Neural cell (in vitro differentiated cells): ENCODE data around the gene ACOXL. TPM values are rescaled to one million over a fixed set of nuclear protein-coding genes. Genes with fewer than 3 reads are reported as not detected.

Source experiments
- H2AFZ ChIP-seq: fragments of 200-600, 300-800 bp; sonication (generic), shearing (Covaris generic); 2 replicates; pipeline ENCODE4 v1.6.0; 2014; ENCODE audit warnings: low read depth, mild to moderate bottlenecking, antibody characterized with exemption, low read length, moderate library complexity
- H3F3A ChIP-seq: fragments of 200-600 bp; shearing (Covaris generic); 2 replicates; pipeline ENCODE4 v1.6.1; 2016; ENCODE audit warnings: mild to moderate bottlenecking, moderate library complexity, mixed read lengths, antibody characterized with exemption, low read length; ENCODE audit not compliant: insufficient read depth, poor library complexity, severe bottlenecking
- H3K27ac ChIP-seq: fragments of 200-600, 300-800 bp; sonication (generic), shearing (Covaris generic); 2 replicates; pipeline ENCODE4 v1.5.1; 2014; ENCODE audit warnings: mild to moderate bottlenecking, low read length, moderate library complexity
- H3K27me3 ChIP-seq: fragments of 300-800, 200-600 bp; sonication (generic), shearing (Covaris generic); 2 replicates; pipeline ENCODE4 v1.6.0; 2014; ENCODE audit warnings: mild to moderate bottlenecking, low read depth, low read length, moderate library complexity; ENCODE audit not compliant: insufficient read depth
- H3K36me3 ChIP-seq: fragments of 300-800, 200-600 bp; sonication (generic), shearing (Covaris generic); 2 replicates; pipeline ENCODE4 v1.5.1; 2014; ENCODE audit warnings: mild to moderate bottlenecking, antibody characterized with exemption, low read length, moderate library complexity; ENCODE audit not compliant: insufficient read depth
- H3K4me2 ChIP-seq: fragments of 300-800, 200-600 bp; sonication (generic), shearing (Covaris generic); 2 replicates; pipeline ENCODE4 v1.6.0; 2014; ENCODE audit warnings: mild to moderate bottlenecking, low read length
- H3K4me3 ChIP-seq: fragments of 300-800, 200-600 bp; sonication (generic), shearing (Covaris generic); 2 replicates; pipeline ENCODE4 v1.5.1; 2014; ENCODE audit warnings: mild to moderate bottlenecking, low read length, moderate library complexity
- H3K79me2 ChIP-seq: fragments of 200-600 bp; shearing (Covaris generic); replicated peaks from 2 replicates; pipeline ENCODE4 v1.6.0; 2014; ENCODE audit warnings: mild to moderate bottlenecking, low read length, moderate library complexity; ENCODE audit not compliant: insufficient read depth
- H3K9ac ChIP-seq: fragments of 300-800, 200-600 bp; sonication (generic), shearing (Covaris generic); 2 replicates; pipeline ENCODE4 v1.6.1; 2016; ENCODE audit warnings: mild to moderate bottlenecking, low read length, mixed read lengths
- H3K9me2 ChIP-seq: fragments of 200-600 bp; shearing (Covaris generic); 2 replicates; pipeline ENCODE4 v1.6.1; 2016; ENCODE audit warnings: mild to moderate bottlenecking, low read length, mixed read lengths; ENCODE audit not compliant: insufficient read depth
- H3K9me3 ChIP-seq: fragments of 200-600, 300-800 bp; sonication (generic), shearing (Covaris generic); 2 replicates; pipeline ENCODE4 v1.6.1; 2016; ENCODE audit warnings: mild to moderate bottlenecking, mixed run types, low read length, moderate library complexity, mixed read lengths
- H4K20me1 ChIP-seq: fragments of 200-600 bp; shearing (Covaris generic); 2 replicates; pipeline ENCODE4 v1.6.1; 2016; ENCODE audit warnings: mild to moderate bottlenecking, mixed run types; ENCODE audit not compliant: insufficient read depth
- CTCF ChIP-seq: fragments of 450-650 bp; IDR thresholded peaks from 2 replicates; pipeline ENCODE4 v1.5.1; 2014; ENCODE audit warnings: antibody characterized with exemption, mild to moderate bottlenecking, moderate library complexity; ENCODE audit not compliant: poor library complexity, severe bottlenecking
- EP300 ChIP-seq: fragments of 450-650 bp; conservative IDR thresholded peaks from 2 replicates; pipeline ENCODE4 v1.6.1; 2014; ENCODE audit warnings: antibody characterized with exemption, mild to moderate bottlenecking, moderate library complexity; ENCODE audit not compliant: poor library complexity, severe bottlenecking
- EZH2 ChIP-seq: fragments of 200-600, 300-800 bp; shearing (Covaris generic), sonication (generic); IDR thresholded peaks from 2 replicates; pipeline ENCODE4 v1.6.1; 2014; ENCODE audit warnings: antibody characterized with exemption, low read length, borderline replicate concordance, mild to moderate bottlenecking; ENCODE audit not compliant: insufficient read depth, poor library complexity, severe bottlenecking
- MXI1 ChIP-seq: fragments of 450-650 bp; conservative IDR thresholded peaks from 2 replicates; pipeline ENCODE4 v1.6.1; 2014; ENCODE audit warnings: antibody characterized with exemption, mild to moderate bottlenecking; ENCODE audit not compliant: poor library complexity, severe bottlenecking
- POLR2AphosphoS5 ChIP-seq: IDR thresholded peaks from 2 replicates; pipeline ENCODE4 v1.6.1; 2012
- RAD21 ChIP-seq: fragments of 450-650 bp; conservative IDR thresholded peaks from 2 replicates; pipeline ENCODE4 v1.6.1; 2014; ENCODE audit warnings: antibody characterized with exemption, mild to moderate bottlenecking, moderate library complexity
- REST ChIP-seq: IDR thresholded peaks from 2 replicates; pipeline ENCODE4 v1.6.1; 2012; ENCODE audit warnings: borderline replicate concordance
- SMC3 ChIP-seq: fragments of 450-650 bp; conservative IDR thresholded peaks from 2 replicates; pipeline ENCODE4 v1.6.1; 2014; ENCODE audit warnings: antibody characterized with exemption, mild to moderate bottlenecking, moderate library complexity; ENCODE audit not compliant: poor library complexity
- TAF1 ChIP-seq: IDR thresholded peaks from 2 replicates; pipeline ENCODE4 v1.6.1; 2012; ENCODE audit warnings: low read depth
- polyA plus RNA-seq: library from polyadenylated mRNA; depleted of rRNA; stranded (reverse); fragments of >200 nt; gene quantifications from 2 replicates; pipeline ENCODE4 v1.2.3, GENCODE V29; 2014

The ACOXL gene
- polyA plus RNA-seq, 1 donor from 2014 or later: not detected

GRCh38 chr2:110820128-110820527 is 87.8 kb downstream of the ACOXL start (continued):
- TF ChIP-seq SMC3: no peak
- TF ChIP-seq EZH2: no peak

- no peaks in the 10 kb centered on the region for H3K36me3 ChIP-seq
- no peaks in the 10 kb centered on the region for H3K9me3 ChIP-seq
- no peak overlapping the region for H3K4me2 ChIP-seq
- no peak overlapping the region for H3K9ac ChIP-seq
- no peak overlapping the region for H3K4me3 ChIP-seq
- H3K27me3 ChIP-seq: no peaks in the 10 kb centered on the region
- H3K79me2 ChIP-seq: no peaks in the 10 kb centered on the region
- H3K9me2 ChIP-seq: no peaks in the 10 kb centered on the region
- TF ChIP-seq RAD21: no peak
- no peak for TF ChIP-seq MXI1
- TF ChIP-seq POLR2AphosphoS5: no peak
- TF ChIP-seq EP300: no peak
- TF ChIP-seq EZH2: no peak
- no peak for TF ChIP-seq SMC3
- TF ChIP-seq TAF1: no peak
- TF ChIP-seq REST: no peak
- TF ChIP-seq CTCF: no peak
- no peaks in the 10 kb centered on the region for H3F3A ChIP-seq
- H4K20me1 ChIP-seq: no peaks in the 10 kb centered on the region
- H3K27ac ChIP-seq: no peak overlapping the region
- H2AFZ ChIP-seq: no peak overlapping the region
Measured at GRCh38 chr2:110823165-110823564, 90.8 kb downstream of the ACOXL start.

- H3F3A ChIP-seq: no peaks in the 10 kb centered on the region
- H2AFZ ChIP-seq: no peak overlapping the region
- no peak overlapping the region for H3K4me2 ChIP-seq
- H3K9me3 ChIP-seq: no peaks in the 10 kb centered on the region
- H3K27ac ChIP-seq: no peak overlapping the region
- H3K4me3 ChIP-seq: no peak overlapping the region
- H3K9ac ChIP-seq: no peak overlapping the region
- H3K79me2 ChIP-seq: no peaks in the 10 kb centered on the region
- no peaks in the 10 kb centered on the region for H3K27me3 ChIP-seq
- H3K36me3 ChIP-seq: no peaks in the 10 kb centered on the region
- H4K20me1 ChIP-seq: no peaks in the 10 kb centered on the region
- TF ChIP-seq MXI1: no peak
- TF ChIP-seq RAD21: no peak
- no peak for TF ChIP-seq TAF1
- no peak for TF ChIP-seq EP300
- TF ChIP-seq SMC3: no peak
- TF ChIP-seq EZH2: no peak
- no peak for TF ChIP-seq POLR2AphosphoS5
- no peak for TF ChIP-seq REST
- TF ChIP-seq CTCF: no peak
- no peaks in the 10 kb centered on the region for H3K9me2 ChIP-seq
Measured at GRCh38 chr2:110827511-110827910, 95.1 kb downstream of the ACOXL start.
